ENCODE results near the gene ITGB4.
"Not testable (repeated sequence)": the region's sequence is repeated elsewhere in the genome, so short reads cannot be mapped to it uniquely, and the experiment has no call there.

ITGB4 gene

GRCh38 chr17:75751676-75752404 is 30.6 kb downstream of the ITGB4 start:
- no peak overlapping the region for H3K27ac Mint-ChIP-seq
- no peaks in the 10 kb centered on the region for H3K36me3 Mint-ChIP-seq
- no peaks in the 10 kb centered on the region for H3K9me3 Mint-ChIP-seq (ENCODE audit: low read depth)
- peaks cover 13% of the 10 kb centered on the region for H3K4me1 Mint-ChIP-seq (ENCODE audit: low read depth)
- no peak overlapping the region for H3K4me3 Mint-ChIP-seq
- no peaks in the 10 kb centered on the region for H3K27me3 Mint-ChIP-seq

GRCh38 chr17:75752405-75752709 is 31.1 kb downstream of the ITGB4 start:
- no peaks in the 10 kb centered on the region for H3K36me3 Mint-ChIP-seq
- no peak overlapping the region for H3K27ac Mint-ChIP-seq
- no peaks in the 10 kb centered on the region for H3K9me3 Mint-ChIP-seq (ENCODE audit: low read depth)
- H3K4me3 Mint-ChIP-seq, result no peak overlapping the region
- no peaks in the 10 kb centered on the region for H3K27me3 Mint-ChIP-seq
- H3K4me1 Mint-ChIP-seq (ENCODE audit: low read depth), result peaks cover 13% of the 10 kb centered on the region

GRCh38 chr17:75752802-75753513 is 31.7 kb downstream of the ITGB4 start:
- Mint-ChIP-seq H3K36me3 (no peaks in the 10 kb centered on the region), H3K4me1 (ENCODE audit: low read depth) (peaks cover 13% of the 10 kb centered on the region), H3K27me3 (no peaks in the 10 kb centered on the region), H3K27ac (peak overlapping the region; percentile 66), H3K4me3 (peak overlapping the region; percentile 59), H3K9me3 (ENCODE audit: low read depth) (no peaks in the 10 kb centered on the region)

DNA sequence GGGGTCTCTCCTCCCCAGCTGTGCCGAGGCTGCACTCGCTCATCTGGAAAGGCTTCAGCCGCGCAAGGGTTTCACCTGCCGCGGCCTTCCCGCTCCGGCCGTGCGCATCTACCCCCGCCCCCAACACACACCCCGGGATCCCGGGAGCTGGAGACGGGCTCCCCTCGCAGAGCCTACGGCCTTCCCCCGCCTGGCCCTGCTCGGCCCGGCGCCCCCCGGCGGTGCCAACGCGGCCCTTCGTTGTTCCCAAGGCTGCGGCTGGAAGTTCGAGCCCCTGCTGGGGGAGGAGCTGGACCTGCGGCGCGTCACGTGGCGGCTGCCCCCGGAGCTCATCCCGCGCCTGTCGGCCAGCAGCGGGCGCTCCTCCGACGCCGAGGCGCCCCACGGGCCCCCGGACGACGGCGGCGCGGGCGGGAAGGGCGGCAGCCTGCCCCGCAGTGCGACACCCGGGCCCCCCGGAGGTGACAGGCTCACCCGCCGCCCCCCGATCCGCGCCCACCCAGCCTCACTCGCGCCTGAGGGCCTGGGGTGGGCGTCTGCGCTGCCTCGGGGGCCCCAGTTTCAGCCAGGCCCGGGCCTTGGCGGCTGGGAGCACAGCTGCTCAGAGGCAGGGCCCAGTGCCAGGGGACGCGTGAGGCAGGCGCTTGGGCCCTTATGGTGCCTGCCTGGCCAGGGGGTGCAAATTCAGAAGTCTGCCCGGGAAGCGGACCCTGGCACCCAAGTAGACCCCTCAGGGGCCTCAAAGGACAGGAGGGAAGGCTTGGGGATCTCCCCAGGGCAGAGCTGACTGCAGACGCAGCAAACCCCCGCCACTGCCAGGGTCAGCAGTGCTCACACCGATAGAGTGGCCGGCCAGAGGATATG is 32.5 kb downstream of the ITGB4 start:
- H3K27ac Mint-ChIP-seq, result no peak overlapping the region
- no peaks in the 10 kb centered on the region for H3K36me3 Mint-ChIP-seq
- H3K9me3 Mint-ChIP-seq (ENCODE audit: low read depth), result no peaks in the 10 kb centered on the region
- H3K27me3 Mint-ChIP-seq, result no peaks in the 10 kb centered on the region
- H3K4me1 Mint-ChIP-seq (ENCODE audit: low read depth), result peaks cover 13% of the 10 kb centered on the region
- H3K4me3 Mint-ChIP-seq, result peak overlapping the region; percentile 59

- peak overlapping the region; percentile 72 for H3K27ac Mint-ChIP-seq
- peak overlapping the region; percentile 79 for H3K4me3 Mint-ChIP-seq
- H3K9me3 Mint-ChIP-seq (ENCODE audit: low read depth), result no peaks in the 10 kb centered on the region
- H3K27me3 Mint-ChIP-seq, result no peaks in the 10 kb centered on the region
- peaks cover 13% of the 10 kb centered on the region for H3K4me1 Mint-ChIP-seq (ENCODE audit: low read depth)
- H3K36me3 Mint-ChIP-seq, result no peaks in the 10 kb centered on the region
Measured at GRCh38 chr17:75754378-75755204, 33.3 kb downstream of the ITGB4 start.

DNA sequence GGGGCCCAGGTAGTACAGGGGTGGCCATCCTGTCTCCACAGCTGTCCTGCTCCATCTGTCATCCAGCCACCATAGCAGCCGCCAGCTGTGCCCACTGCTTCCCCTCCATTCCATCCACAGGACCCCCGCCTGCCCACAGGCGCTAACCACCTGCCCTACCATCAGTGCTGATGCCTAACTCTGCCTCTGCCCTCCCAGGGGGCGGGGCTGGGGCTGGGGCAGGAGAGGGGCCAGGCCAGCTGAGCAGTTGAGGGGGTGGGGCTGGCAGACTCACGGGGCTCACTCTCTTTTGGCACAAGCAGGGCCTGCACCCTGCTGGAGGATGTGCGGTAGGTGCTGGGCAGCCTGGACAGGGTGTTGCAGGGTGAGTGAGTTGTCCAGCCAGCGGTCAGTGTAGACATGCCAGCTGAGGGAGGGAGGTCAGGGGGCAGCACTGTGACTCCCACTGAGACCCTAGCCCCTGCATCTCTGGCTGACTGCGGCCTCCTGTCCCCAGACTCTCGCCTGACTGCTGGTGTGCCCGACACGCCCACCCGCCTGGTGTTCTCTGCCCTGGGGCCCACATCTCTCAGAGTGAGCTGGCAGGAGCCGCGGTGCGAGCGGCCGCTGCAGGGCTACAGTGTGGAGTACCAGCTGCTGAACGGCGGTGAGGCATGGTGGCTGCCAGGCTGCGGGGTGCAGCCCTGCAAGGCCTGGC is 34.1 kb downstream of the ITGB4 start:
- Mint-ChIP-seq H3K4me3 (no peak overlapping the region), H3K4me1 (ENCODE audit: low read depth) (peaks cover 9% of the 10 kb centered on the region), H3K27ac (no peak overlapping the region), H3K27me3 (no peaks in the 10 kb centered on the region), H3K9me3 (ENCODE audit: low read depth) (no peaks in the 10 kb centered on the region), H3K36me3 (no peaks in the 10 kb centered on the region)

GRCh38 chr17:75755990-75756389 is 34.7 kb downstream of the ITGB4 start:
- Mint-ChIP-seq H3K4me3 (no peak overlapping the region), H3K9me3 (ENCODE audit: low read depth) (no peaks in the 10 kb centered on the region), H3K27ac (no peak overlapping the region), H3K36me3 (no peaks in the 10 kb centered on the region), H3K27me3 (no peaks in the 10 kb centered on the region), H3K4me1 (ENCODE audit: low read depth) (peaks cover 9% of the 10 kb centered on the region)

GRCh38 chr17:75756451-75757085 is 35.3 kb downstream of the ITGB4 start:
- Mint-ChIP-seq H3K27ac (no peak overlapping the region), H3K27me3 (no peaks in the 10 kb centered on the region), H3K9me3 (ENCODE audit: low read depth) (no peaks in the 10 kb centered on the region), H3K4me1 (ENCODE audit: low read depth) (peaks cover 9% of the 10 kb centered on the region), H3K36me3 (no peaks in the 10 kb centered on the region), H3K4me3 (no peak overlapping the region)

- no peaks in the 10 kb centered on the region for H3K36me3 Mint-ChIP-seq
Measured at GRCh38 chr17:75757086-75757681, 35.9 kb downstream of the ITGB4 start.

GRCh38 chr17:75758131-75758905 is 37.1 kb downstream of the ITGB4 start:
- no peak overlapping the region for H3K27ac Mint-ChIP-seq
- no peak overlapping the region for H3K4me3 Mint-ChIP-seq
- H3K4me1 Mint-ChIP-seq (ENCODE audit: low read depth), result peaks cover 11% of the 10 kb centered on the region
- H3K27me3 Mint-ChIP-seq, result no peaks in the 10 kb centered on the region
- no peaks in the 10 kb centered on the region for H3K36me3 Mint-ChIP-seq
- no peaks in the 10 kb centered on the region for H3K9me3 Mint-ChIP-seq (ENCODE audit: low read depth)

More at GRCh38 chr17:75757086-75757681, 35.9 kb downstream of the ITGB4 start:
- H3K27me3 Mint-ChIP-seq, result no peaks in the 10 kb centered on the region
- peaks cover 9% of the 10 kb centered on the region for H3K4me1 Mint-ChIP-seq (ENCODE audit: low read depth)
- no peak overlapping the region for H3K4me3 Mint-ChIP-seq
- H3K27ac Mint-ChIP-seq, result no peak overlapping the region
- no peaks in the 10 kb centered on the region for H3K9me3 Mint-ChIP-seq (ENCODE audit: low read depth)

GRCh38 chr17:75759457-75759856 is 38.2 kb downstream of the ITGB4 start:
- peaks cover 17% of the 10 kb centered on the region for H3K4me1 Mint-ChIP-seq (ENCODE audit: low read depth)
- H3K9me3 Mint-ChIP-seq (ENCODE audit: low read depth), result no peaks in the 10 kb centered on the region
- no peak overlapping the region for H3K27ac Mint-ChIP-seq
- H3K36me3 Mint-ChIP-seq, result no peaks in the 10 kb centered on the region
- no peak overlapping the region for H3K4me3 Mint-ChIP-seq
- no peaks in the 10 kb centered on the region for H3K27me3 Mint-ChIP-seq

- not testable (repeated sequence) for H3K4me3 Mint-ChIP-seq; H3K36me3 Mint-ChIP-seq; H3K27ac Mint-ChIP-seq; H3K27me3 Mint-ChIP-seq; H3K9me3 Mint-ChIP-seq (ENCODE audit: low read depth)
- peaks cover 12% of the 10 kb centered on the region for H3K4me1 Mint-ChIP-seq (ENCODE audit: low read depth)
Measured at GRCh38 chr17:75759978-75760640, 38.9 kb downstream of the ITGB4 start.

Measured in activated naive CD8-positive, alpha-beta T cell (primary cell).